ENCODE measurements around the gene SEC23A. TPM values are rescaled to one million over a fixed set of nuclear protein-coding genes. Genes with fewer than 3 reads are reported as not detected.
A peak's percentile ranks its signal among the peaks of the same experiment; 100 is the strongest.

Gene SEC23A
- total and polyA plus RNA-seq, 2 of the 13 experiments (the other 11 are each of a cell fraction or from before 2014, with no cell fraction given): 403 to 887 TPM

GRCh38 chr14:39102969-39103957, at the start of gene SEC23A (continued):
- TF ChIP-seq THRA (CRISPR knock-in tag; IDR thresholded peaks at IDR 0.05; ENCODE audit: borderline replicate concordance) (peak; percentile 92), RXRB (CRISPR knock-in tag; IDR thresholded peaks at IDR 0.05; ENCODE audit: borderline replicate concordance) (peak; percentile 93), IKZF5 (CRISPR knock-in tag; IDR thresholded peaks at IDR 0.05) (peak; percentile 99), MTF1 (CRISPR knock-in tag; IDR thresholded peaks at IDR 0.05) (no peak), MTF2 (CRISPR knock-in tag; IDR thresholded peaks at IDR 0.05; ENCODE audit: borderline replicate concordance) (peak; percentile 89; the same call in 1 of the 2 replicates), ZNF18 (CRISPR knock-in tag; IDR thresholded peaks at IDR 0.05; ENCODE audit: insufficient replicate concordance) (peak; percentile 73), SMC3 (IDR thresholded peaks at IDR 0.05; ENCODE audit: low read length) (no peak), PBX3 (CRISPR knock-in tag; IDR thresholded peaks at IDR 0.05; ENCODE audit: borderline replicate concordance) (peak; percentile 96), KDM3A (CRISPR knock-in tag; IDR thresholded peaks at IDR 0.05; ENCODE audit: low read depth) (peak; percentile 99), ZEB1 (IDR thresholded peaks at IDR 0.05; ENCODE audit: insufficient replicate concordance, low read depth) (no peak), ZNF572 (CRISPR knock-in tag; IDR thresholded peaks at IDR 0.05) (no peak), POLR2AphosphoS2 (IDR thresholded peaks at IDR 0.05; ENCODE audit: low read depth, low read length) (peak; percentile 62; the same call in 1 of the 2 replicates), ARID4A (CRISPR knock-in tag; IDR thresholded peaks at IDR 0.05; ENCODE audit: borderline replicate concordance) (peak; percentile 98), SOX6 (IDR thresholded peaks at IDR 0.05) (no peak), SOX6 (CRISPR knock-in tag; IDR thresholded peaks at IDR 0.05) (peak; percentile 87), PAWR (CRISPR knock-in tag; IDR thresholded peaks at IDR 0.05; ENCODE audit: borderline replicate concordance) (peak; percentile 96; the same call in 1 of the 2 replicates), SUZ12 (IDR thresholded peaks at IDR 0.05; ENCODE audit: low read depth, low read length) (no peak), ZNF543 (CRISPR knock-in tag; IDR thresholded peaks at IDR 0.05) (peak; percentile 61), TARDBP (CRISPR knock-in tag; IDR thresholded peaks at IDR 0.05) (peak; percentile 100)
